ENCODE data around the gene GRIK3.

The GRIK3 gene

GRCh38 chr1:37038227-37039093 is 4.1 kb upstream of the GRIK3 start:
- H3K9me3 ChIP-seq (ENCODE audit: low read length): no peaks in the 10 kb centered on the region
- H3K4me3 ChIP-seq (ENCODE audit: low read length): no peak overlapping the region
- H3K27me3 ChIP-seq (ENCODE audit: insufficient read depth, low read length): peaks cover 62% of the 10 kb centered on the region
- no peak overlapping the region for H2AFZ ChIP-seq (ENCODE audit: low read depth, low read length)
- no peaks in the 10 kb centered on the region for H3K36me3 ChIP-seq (ENCODE audit: insufficient read depth, low read length)
- H3K4me1 ChIP-seq (ENCODE audit: insufficient read depth, low read length): no peaks in the 10 kb centered on the region

GRCh38 chr1:37037690-37038089 is 3.4 kb upstream of the GRIK3 start:
- Histone ChIP-seq H3K36me3 (ENCODE audit: insufficient read depth, low read length) (no peaks in the 10 kb centered on the region), H3K4me1 (ENCODE audit: insufficient read depth, low read length) (no peaks in the 10 kb centered on the region), H2AFZ (ENCODE audit: low read depth, low read length) (no peak overlapping the region), H3K4me3 (ENCODE audit: low read length) (no peak overlapping the region), H3K9me3 (ENCODE audit: low read length) (no peaks in the 10 kb centered on the region), H3K27me3 (ENCODE audit: insufficient read depth, low read length) (peaks cover 70% of the 10 kb centered on the region)

- Histone ChIP-seq H3K27me3 (ENCODE audit: insufficient read depth, low read length) (peaks cover 80% of the 10 kb centered on the region), H2AFZ (ENCODE audit: low read depth, low read length) (no peak overlapping the region), H3K9me3 (ENCODE audit: low read length) (no peaks in the 10 kb centered on the region), H3K4me1 (ENCODE audit: insufficient read depth, low read length) (no peaks in the 10 kb centered on the region), H3K4me3 (ENCODE audit: low read length) (no peak overlapping the region), H3K36me3 (ENCODE audit: insufficient read depth, low read length) (no peaks in the 10 kb centered on the region)
Observed at GRCh38 chr1:37036667-37037053, 2.3 kb upstream of the GRIK3 start.

GRCh38 chr1:37035796-37036666 is 1.7 kb upstream of the GRIK3 start:
- H3K27me3 ChIP-seq (ENCODE audit: insufficient read depth, low read length): peaks cover 85% of the 10 kb centered on the region
- H2AFZ ChIP-seq (ENCODE audit: low read depth, low read length): no peak overlapping the region
- H3K4me3 ChIP-seq (ENCODE audit: low read length): no peak overlapping the region
- no peaks in the 10 kb centered on the region for H3K9me3 ChIP-seq (ENCODE audit: low read length)
- no peaks in the 10 kb centered on the region for H3K36me3 ChIP-seq (ENCODE audit: insufficient read depth, low read length)
- no peaks in the 10 kb centered on the region for H3K4me1 ChIP-seq (ENCODE audit: insufficient read depth, low read length)

- no peaks in the 10 kb centered on the region for H3K36me3 ChIP-seq (ENCODE audit: insufficient read depth, low read length)
- no peaks in the 10 kb centered on the region for H3K4me1 ChIP-seq (ENCODE audit: insufficient read depth, low read length)
- H3K27me3 ChIP-seq (ENCODE audit: insufficient read depth, low read length): peaks cover 86% of the 10 kb centered on the region
- H3K4me3 ChIP-seq (ENCODE audit: low read length): no peak overlapping the region
- no peak overlapping the region for H2AFZ ChIP-seq (ENCODE audit: low read depth, low read length)
- no peaks in the 10 kb centered on the region for H3K9me3 ChIP-seq (ENCODE audit: low read length)
Observed at GRCh38 chr1:37035014-37035691, 838 bp upstream of the GRIK3 start.

GRCh38 chr1:37033355-37034101 is 787 bp downstream of the GRIK3 start:
- Histone ChIP-seq H3K27me3 (ENCODE audit: insufficient read depth, low read length) (peaks cover 85% of the 10 kb centered on the region), H3K9me3 (ENCODE audit: low read length) (no peaks in the 10 kb centered on the region), H3K4me3 (ENCODE audit: low read length) (no peak overlapping the region), H3K36me3 (ENCODE audit: insufficient read depth, low read length) (no peaks in the 10 kb centered on the region), H2AFZ (ENCODE audit: low read depth, low read length) (no peak overlapping the region), H3K4me1 (ENCODE audit: insufficient read depth, low read length) (no peaks in the 10 kb centered on the region)

GRCh38 chr1:37032660-37033354 is 1.5 kb downstream of the GRIK3 start:
- H2AFZ ChIP-seq (ENCODE audit: low read depth, low read length): no peak overlapping the region
- no peaks in the 10 kb centered on the region for H3K36me3 ChIP-seq (ENCODE audit: insufficient read depth, low read length)
- H3K4me1 ChIP-seq (ENCODE audit: insufficient read depth, low read length): no peaks in the 10 kb centered on the region
- no peak overlapping the region for H3K4me3 ChIP-seq (ENCODE audit: low read length)
- H3K27me3 ChIP-seq (ENCODE audit: insufficient read depth, low read length): peaks cover 84% of the 10 kb centered on the region
- H3K9me3 ChIP-seq (ENCODE audit: low read length): no peaks in the 10 kb centered on the region

- Histone ChIP-seq H2AFZ (ENCODE audit: low read depth, low read length) (no peak overlapping the region), H3K36me3 (ENCODE audit: insufficient read depth, low read length) (no peaks in the 10 kb centered on the region), H3K27me3 (ENCODE audit: insufficient read depth, low read length) (peaks cover 76% of the 10 kb centered on the region), H3K4me3 (ENCODE audit: low read length) (no peak overlapping the region), H3K4me1 (ENCODE audit: insufficient read depth, low read length) (no peaks in the 10 kb centered on the region), H3K9me3 (ENCODE audit: low read length) (no peaks in the 10 kb centered on the region)
Observed at GRCh38 chr1:37031871-37032270, 2.4 kb downstream of the GRIK3 start.

GRCh38 chr1:37031429-37031828 is 2.9 kb downstream of the GRIK3 start:
- peaks cover 71% of the 10 kb centered on the region for H3K27me3 ChIP-seq (ENCODE audit: insufficient read depth, low read length)
- no peaks in the 10 kb centered on the region for H3K36me3 ChIP-seq (ENCODE audit: insufficient read depth, low read length)
- no peak overlapping the region for H3K4me3 ChIP-seq (ENCODE audit: low read length)
- no peak overlapping the region for H2AFZ ChIP-seq (ENCODE audit: low read depth, low read length)
- no peaks in the 10 kb centered on the region for H3K4me1 ChIP-seq (ENCODE audit: insufficient read depth, low read length)
- H3K9me3 ChIP-seq (ENCODE audit: low read length): no peaks in the 10 kb centered on the region

GRCh38 chr1:37028981-37029617 is 5.2 kb downstream of the GRIK3 start:
- peaks cover 54% of the 10 kb centered on the region for H3K27me3 ChIP-seq (ENCODE audit: insufficient read depth, low read length)
- no peak overlapping the region for H2AFZ ChIP-seq (ENCODE audit: low read depth, low read length)
- H3K36me3 ChIP-seq (ENCODE audit: insufficient read depth, low read length): no peaks in the 10 kb centered on the region
- no peaks in the 10 kb centered on the region for H3K9me3 ChIP-seq (ENCODE audit: low read length)
- no peaks in the 10 kb centered on the region for H3K4me1 ChIP-seq (ENCODE audit: insufficient read depth, low read length)
- no peak overlapping the region for H3K4me3 ChIP-seq (ENCODE audit: low read length)

GRCh38 chr1:37021502-37021901 is 12.8 kb downstream of the GRIK3 start:
- H3K36me3 ChIP-seq (ENCODE audit: insufficient read depth, low read length): no peaks in the 10 kb centered on the region
- H3K9me3 ChIP-seq (ENCODE audit: low read length): no peaks in the 10 kb centered on the region
- H3K4me1 ChIP-seq (ENCODE audit: insufficient read depth, low read length): no peaks in the 10 kb centered on the region
- H3K27me3 ChIP-seq (ENCODE audit: insufficient read depth, low read length): peaks cover 5% of the 10 kb centered on the region
- no peak overlapping the region for H3K4me3 ChIP-seq (ENCODE audit: low read length)
- no peak overlapping the region for H2AFZ ChIP-seq (ENCODE audit: low read depth, low read length)
